Lung microvascular endothelial cell (primary cell): Measurements from ENCODE around the gene CDK5R2. TPM values are rescaled to one million over a fixed set of nuclear protein-coding genes. Genes with fewer than 3 reads are reported as not detected.
"Not testable (repeated sequence)": the region's sequence is repeated elsewhere in the genome, so short reads cannot be mapped to it uniquely, and the experiment has no call there.

Experiments
- DNase-seq, 2 donors: peaks; one replicate each; pipeline versions ENCODE4 v3.0.0 to v3.0.0-alpha.2; 2010; ENCODE audit warnings: low read depth in 2 of 2
- total RNA-seq: library from RNA; depleted of rRNA; stranded (reverse); fragments of >200 nt; gene quantifications from 2 replicates; pipeline ENCODE4 v1.2.1, GENCODE V29; 2014

Gene CDK5R2
- not detected in 2 replicates for total RNA-seq

GRCh38 chr2:218959141-218959731 is at the start of gene CDK5R2:
Gene CDK5R2, plus strand, starts transcription at chr2:218959666. Its CDS starts 155 bp downstream, at chr2:218959821.
- peak; percentile 77 to 85 for DNase-seq

- DNase-seq, result no peak
Observed at GRCh38 chr2:218910741-218911140, 48.7 kb upstream of the CDK5R2 start.

- DNase-seq, result no peak
Observed at GRCh38 chr2:218920504-218920903, 39.0 kb upstream of the CDK5R2 start.

DNA sequence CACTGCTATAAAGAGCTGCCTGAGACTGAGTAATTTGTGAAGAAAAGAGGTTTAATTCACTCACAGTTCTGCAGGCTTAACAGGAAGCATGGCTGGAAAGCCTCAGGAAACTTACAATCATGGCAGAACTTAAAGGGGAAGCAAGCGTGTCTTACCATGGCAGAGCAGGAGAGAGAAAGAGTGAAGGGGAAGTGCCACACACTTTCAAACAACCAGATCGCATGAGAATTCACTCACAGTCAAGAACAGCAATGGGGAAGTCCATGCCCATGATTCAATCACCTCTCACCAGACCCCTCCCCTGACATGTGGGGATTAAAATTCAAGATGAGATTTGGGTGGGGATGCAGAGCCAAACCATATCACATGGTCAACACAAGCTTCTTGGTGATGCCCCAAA is 34.7 kb upstream of the CDK5R2 start:
- DNase-seq, result no peak

DNA sequence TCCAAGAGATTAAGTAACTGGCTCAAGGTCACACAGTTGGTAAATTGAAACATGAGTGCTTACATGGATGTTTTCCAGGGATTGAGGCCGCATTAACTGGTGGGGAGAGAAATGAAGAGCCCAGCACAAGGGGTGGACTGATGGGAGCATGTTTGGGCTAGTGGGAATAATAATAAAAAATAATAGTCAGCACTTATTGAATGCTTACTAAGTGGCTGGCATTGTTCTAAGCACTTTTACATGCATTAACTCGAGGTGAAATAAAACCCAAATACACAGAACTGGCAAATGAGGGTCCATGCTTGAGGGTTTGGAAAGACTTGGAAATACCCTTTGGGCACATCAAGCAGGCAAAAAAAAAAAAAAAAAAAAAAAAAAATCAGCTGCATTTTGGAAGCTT is 34.0 kb upstream of the CDK5R2 start:
- no peak for DNase-seq

DNA sequence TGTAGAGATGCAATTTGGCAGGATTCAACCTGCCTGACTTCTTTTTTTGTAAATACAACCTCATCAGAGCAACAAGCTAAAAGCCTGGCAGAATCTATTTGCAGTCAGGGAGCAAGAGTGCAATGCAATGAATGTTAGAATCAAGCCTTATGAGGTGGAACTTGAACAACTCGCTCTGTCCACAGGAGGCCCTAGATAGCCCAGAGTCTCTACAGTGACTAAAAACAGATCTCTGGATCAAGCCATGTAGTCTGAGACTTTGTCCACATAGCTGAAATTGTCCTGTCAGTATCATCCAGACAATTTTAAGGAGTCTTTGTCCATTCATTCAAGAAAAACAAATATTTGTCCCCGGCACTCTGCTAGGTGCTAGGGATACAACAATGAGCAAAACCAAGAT is 32.0 kb upstream of the CDK5R2 start:
- no peak for DNase-seq

- DNase-seq, result no peak
Observed at GRCh38 chr2:218927876-218928275, 31.6 kb upstream of the CDK5R2 start.

DNA sequence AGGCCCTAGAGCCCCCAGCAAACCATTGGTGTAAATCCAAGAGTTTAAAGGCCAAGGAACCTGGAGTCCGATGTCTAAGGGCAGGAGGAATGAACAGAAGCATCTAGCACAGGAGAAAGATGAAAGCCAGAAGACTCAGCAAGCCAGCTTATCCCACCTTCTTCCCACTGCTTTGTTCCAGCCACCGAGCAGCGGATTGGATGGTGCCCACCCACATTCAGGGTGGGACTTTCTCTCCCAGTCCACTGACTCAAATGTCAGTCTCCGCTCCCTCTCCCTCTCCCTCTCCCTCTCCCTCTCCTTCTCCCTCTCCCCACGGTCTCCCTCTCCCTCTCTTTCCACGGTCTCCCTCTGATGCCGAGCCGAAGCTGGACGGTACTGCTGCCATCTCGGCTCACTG is 29.0 kb upstream of the CDK5R2 start:
- not testable (repeated sequence) for DNase-seq

DNA sequence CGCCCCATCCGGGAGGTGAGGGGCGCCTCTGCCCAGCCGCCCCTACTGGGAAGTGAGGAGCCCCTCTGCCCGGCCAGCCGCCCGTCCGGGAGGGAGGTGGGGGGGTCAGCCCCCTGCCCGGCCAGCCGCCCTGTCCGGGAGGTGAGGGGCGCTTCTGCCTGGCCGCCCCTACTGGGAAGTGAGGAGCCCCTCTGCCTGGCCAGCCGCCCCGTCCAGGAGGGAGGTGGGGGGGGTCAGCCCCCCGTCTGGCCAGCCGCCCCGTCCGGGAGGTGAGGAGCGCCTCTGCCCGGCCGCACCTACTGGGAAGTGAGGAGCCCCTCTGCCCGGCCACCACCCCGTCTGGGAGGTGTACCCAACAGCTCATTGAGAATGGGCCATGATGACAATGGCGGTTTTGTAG is 27.7 kb upstream of the CDK5R2 start:
- DNase-seq, result not testable (repeated sequence)

GRCh38 chr2:218944759-218945404 is 14.6 kb upstream of the CDK5R2 start:
- DNase-seq, result no peak

DNA sequence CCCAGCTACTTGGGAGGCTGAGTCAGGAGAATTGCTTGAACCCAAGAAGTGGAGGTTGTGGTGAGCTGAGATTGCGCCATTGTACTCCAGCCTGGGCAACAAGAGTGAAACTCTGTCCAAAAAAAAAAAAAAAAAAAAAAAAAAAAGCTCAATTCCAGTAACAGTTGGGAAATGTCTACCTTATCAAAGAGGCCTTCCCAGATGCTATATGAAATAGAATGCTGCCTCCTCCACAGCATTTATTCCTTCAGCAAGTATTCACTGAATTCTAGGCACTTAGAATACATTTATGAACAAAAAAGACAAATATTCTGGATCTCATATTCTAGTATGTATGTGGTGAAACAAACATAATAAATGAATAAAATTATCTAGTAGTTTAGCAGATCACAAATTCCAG is 12.8 kb upstream of the CDK5R2 start:
- no peak for DNase-seq

DNA sequence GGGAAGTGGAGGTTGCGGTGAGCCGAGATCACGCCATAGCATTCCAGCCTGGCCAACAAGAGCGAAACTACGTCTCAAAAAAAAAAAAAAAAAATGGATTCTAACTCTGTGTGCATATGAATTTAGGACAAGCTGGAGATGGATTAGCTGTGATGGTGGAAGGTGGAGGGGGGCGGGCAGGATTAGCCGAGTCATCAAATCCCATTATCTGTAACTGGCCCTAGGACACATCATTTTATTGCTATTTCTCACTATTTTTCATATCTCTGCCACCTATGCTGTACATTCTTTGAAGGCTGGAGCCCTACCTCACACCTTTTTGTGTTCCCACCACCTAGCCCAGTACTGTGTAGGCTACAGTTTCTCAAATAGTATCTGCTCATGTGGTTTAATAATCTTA is 7.3 kb upstream of the CDK5R2 start:
- DNase-seq, result no peak

GRCh38 chr2:218953366-218953954 is 6.0 kb upstream of the CDK5R2 start:
- DNase-seq, result no peak

- no peak for DNase-seq
Observed at GRCh38 chr2:218954541-218955300, 4.7 kb upstream of the CDK5R2 start.

GRCh38 chr2:218956039-218956438 is 3.4 kb upstream of the CDK5R2 start:
- no peak for DNase-seq

DNA sequence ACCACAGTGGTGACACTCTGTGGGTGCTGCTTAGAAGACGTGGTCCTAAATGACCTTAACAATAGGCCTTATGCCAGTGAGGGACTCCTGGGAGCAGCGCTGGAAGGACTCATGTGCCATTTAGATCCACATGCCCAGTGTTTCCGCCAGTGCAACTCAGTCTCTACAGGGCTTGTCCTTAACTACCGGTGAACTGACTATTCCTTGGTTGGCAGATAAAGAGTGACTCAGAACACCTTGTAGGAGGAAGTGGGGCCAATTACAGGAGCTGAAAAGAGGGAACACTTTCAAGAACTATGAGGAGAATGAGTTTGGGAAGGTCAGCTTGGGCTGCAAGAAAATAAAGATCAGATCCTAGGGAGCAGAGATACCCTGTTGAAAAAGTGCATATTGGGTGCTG is 1.8 kb upstream of the CDK5R2 start:
- DNase-seq, result no peak

GRCh38 chr2:218958276-218958675 is 1.2 kb upstream of the CDK5R2 start:
- no peak for DNase-seq

DNA sequence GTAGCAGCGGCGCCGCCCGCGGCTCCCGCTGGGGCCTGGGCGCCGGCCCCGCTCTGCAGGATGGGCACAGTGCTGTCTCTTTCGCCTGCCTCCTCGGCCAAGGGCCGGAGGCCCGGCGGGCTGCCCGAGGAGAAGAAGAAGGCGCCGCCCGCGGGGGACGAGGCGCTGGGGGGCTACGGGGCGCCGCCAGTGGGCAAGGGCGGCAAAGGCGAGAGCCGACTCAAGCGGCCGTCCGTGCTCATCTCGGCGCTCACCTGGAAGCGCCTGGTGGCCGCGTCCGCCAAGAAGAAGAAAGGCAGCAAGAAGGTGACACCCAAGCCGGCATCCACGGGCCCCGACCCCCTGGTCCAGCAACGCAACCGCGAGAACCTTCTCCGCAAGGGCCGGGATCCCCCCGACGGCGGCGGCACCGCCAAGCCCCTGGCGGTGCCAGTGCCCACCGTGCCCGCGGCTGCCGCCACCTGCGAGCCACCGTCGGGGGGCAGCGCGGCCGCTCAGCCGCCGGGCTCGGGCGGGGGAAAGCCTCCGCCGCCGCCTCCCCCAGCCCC is 369 bp downstream of the CDK5R2 start:
- DNase-seq, result no peak

GRCh38 chr2:218960309-218961165 is 1.1 kb downstream of the CDK5R2 start:
- no peak for DNase-seq

DNA sequence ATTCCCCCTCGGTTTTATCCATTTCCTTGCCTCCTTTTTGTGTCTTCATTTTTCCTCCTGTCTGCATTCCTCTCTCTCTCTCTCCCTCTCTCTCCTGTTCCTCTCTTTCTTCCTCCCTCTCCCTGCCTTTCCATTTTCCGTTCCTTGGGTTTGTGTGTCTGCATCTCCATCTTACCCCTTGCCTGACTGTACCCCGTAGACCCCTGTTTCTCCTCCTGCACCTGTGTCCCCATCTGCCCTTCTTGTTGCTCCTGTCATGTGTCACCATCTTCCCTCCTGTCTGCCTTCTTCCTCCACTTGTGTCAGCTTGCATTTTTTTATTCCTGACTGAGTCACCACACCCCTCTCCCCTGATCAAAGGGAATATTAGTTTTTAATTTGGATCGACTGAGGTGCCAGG is 1.8 kb downstream of the CDK5R2 start:
- DNase-seq, result no peak
